Kidney epithelial cell (primary cell): ENCODE results near the gene KLHDC8A. TPM values are rescaled to one million over a fixed set of nuclear protein-coding genes. Genes with fewer than 3 reads are reported as not detected.
A peak's percentile ranks its signal among the peaks of the same experiment; 100 is the strongest.

Experiments used
- DNase-seq: peaks from one replicate; pipeline ENCODE4 v3.0.0-alpha.2; 2010; ENCODE audit warnings: low read depth
- H3K27me3 ChIP-seq: 2 replicates; pipeline ENCODE4 v1.6.0; 2011; ENCODE audit warnings: low read length; ENCODE audit not compliant: control insufficient read depth, insufficient read depth
- H3K36me3 ChIP-seq: 2 replicates; pipeline ENCODE4 v1.5.1; 2011; ENCODE audit warnings: low read length; ENCODE audit not compliant: control insufficient read depth, insufficient read depth
- H3K4me3 ChIP-seq: 2 replicates; pipeline ENCODE4 v1.5.1; 2011; ENCODE audit warnings: low read depth, mild to moderate bottlenecking, control low read depth, low read length
- total RNA-seq: library from RNA; depleted of rRNA; stranded (reverse); fragments of >200 nt; gene quantifications from 2 replicates; pipeline ENCODE4 v1.2.3, GENCODE V29; 2015
- TF ChIP-seq, protein P1 (sequence below): IDR thresholded peaks from 2 replicates; pipeline ENCODE4 v1.5.1; 2011; ENCODE audit warnings: mild to moderate bottlenecking, moderate library complexity, low read length, control low read depth, inconsistent platforms; ENCODE audit not compliant: insufficient read depth, poor library complexity, severe bottlenecking

KLHDC8A gene
- total RNA-seq, 1 donor from 2014 or later, result 16.5 TPM

DNA sequence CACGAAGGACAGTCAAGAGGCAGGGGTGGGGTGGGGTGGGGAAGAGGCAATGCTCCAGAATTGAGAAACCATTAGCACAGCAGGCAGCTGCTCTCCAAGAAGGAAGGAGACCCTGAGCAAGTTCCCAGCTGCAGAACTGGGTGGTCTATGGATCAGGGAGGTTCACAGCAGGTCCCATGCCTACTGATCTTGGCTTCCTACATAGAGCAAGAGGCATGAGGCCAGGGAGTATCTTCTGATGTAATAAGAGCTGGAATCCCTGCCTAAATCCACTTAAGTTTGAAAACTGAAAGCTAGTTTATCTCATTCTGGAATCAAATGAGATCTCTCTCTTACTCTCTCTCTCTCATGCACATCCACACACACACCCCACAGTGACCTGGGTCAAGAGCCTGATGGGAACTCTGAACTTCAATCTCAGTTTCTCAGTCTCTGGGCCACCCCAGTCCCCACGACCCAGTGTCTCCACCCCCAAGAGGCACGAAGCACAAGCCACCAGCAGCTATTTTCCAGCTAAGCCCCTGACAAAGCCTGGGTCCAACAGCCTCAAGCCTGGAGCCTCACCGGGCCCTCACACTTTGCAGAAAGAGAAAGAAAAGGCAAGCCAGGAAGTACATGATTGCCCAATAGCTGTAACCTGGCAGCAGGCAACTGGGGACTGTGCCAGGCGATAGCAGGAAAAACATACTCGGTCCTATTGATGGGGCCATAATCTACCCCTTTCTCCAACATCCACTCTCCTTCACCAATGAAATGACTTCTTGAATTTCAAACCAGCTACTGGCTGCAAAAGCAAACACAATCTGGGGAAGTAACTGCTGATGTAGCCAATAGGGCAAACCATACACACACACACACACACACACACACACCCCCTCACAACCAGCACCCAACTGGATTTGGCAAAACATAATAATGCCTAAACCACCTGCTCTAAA is 37.4 kb downstream of the KLHDC8A start:
- H3K36me3 ChIP-seq, result no peaks in the 10 kb centered on the region
- DNase-seq, result no peak
- H3K27me3 ChIP-seq, result no peaks in the 10 kb centered on the region
- TF ChIP-seq, protein P1, sequence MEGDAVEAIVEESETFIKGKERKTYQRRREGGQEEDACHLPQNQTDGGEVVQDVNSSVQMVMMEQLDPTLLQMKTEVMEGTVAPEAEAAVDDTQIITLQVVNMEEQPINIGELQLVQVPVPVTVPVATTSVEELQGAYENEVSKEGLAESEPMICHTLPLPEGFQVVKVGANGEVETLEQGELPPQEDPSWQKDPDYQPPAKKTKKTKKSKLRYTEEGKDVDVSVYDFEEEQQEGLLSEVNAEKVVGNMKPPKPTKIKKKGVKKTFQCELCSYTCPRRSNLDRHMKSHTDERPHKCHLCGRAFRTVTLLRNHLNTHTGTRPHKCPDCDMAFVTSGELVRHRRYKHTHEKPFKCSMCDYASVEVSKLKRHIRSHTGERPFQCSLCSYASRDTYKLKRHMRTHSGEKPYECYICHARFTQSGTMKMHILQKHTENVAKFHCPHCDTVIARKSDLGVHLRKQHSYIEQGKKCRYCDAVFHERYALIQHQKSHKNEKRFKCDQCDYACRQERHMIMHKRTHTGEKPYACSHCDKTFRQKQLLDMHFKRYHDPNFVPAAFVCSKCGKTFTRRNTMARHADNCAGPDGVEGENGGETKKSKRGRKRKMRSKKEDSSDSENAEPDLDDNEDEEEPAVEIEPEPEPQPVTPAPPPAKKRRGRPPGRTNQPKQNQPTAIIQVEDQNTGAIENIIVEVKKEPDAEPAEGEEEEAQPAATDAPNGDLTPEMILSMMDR, result no peak
- peak overlapping the region; percentile 34 for H3K4me3 ChIP-seq

DNA sequence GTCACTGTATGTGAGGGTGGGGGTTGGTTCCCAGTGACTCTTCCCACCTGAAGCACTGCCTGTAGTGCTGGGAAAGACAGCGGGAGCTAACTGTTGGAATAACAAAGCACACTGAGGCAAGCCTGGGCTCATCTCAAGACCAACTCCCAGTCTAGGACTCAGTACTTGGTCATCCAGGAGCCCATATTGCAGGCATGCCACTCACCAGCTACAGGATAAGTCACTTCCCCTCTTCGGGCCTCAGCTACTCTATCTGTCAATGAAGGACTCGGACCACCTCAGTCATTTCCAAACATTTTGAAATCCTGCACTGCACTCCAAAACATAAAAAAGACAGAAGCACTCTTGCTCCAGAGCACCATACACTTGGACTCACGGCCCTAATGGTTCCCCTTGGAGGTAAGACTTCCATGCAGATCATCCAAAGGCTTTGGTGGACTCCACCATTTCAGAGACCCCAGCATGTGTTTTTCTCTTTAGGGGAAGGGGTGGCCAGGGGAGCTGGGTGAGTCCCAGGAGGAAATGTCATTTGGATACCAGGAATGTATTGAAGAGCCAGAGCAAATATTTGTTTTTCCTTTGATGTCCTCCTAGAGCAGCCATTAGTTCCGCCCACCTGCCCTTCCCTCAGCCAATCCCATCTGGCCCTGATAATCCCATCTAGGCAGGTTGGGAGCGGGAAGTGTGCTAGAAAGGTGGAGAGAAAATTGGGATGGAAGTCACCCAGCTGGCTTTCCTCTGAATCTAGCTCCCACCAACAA is 38.3 kb downstream of the KLHDC8A start:
- Histone ChIP-seq H3K4me3 (peak overlapping the region; percentile 34), H3K27me3 (no peaks in the 10 kb centered on the region), H3K36me3 (no peaks in the 10 kb centered on the region)
- DNase-seq, result no peak
- TF ChIP-seq, protein P1, result no peak

DNA sequence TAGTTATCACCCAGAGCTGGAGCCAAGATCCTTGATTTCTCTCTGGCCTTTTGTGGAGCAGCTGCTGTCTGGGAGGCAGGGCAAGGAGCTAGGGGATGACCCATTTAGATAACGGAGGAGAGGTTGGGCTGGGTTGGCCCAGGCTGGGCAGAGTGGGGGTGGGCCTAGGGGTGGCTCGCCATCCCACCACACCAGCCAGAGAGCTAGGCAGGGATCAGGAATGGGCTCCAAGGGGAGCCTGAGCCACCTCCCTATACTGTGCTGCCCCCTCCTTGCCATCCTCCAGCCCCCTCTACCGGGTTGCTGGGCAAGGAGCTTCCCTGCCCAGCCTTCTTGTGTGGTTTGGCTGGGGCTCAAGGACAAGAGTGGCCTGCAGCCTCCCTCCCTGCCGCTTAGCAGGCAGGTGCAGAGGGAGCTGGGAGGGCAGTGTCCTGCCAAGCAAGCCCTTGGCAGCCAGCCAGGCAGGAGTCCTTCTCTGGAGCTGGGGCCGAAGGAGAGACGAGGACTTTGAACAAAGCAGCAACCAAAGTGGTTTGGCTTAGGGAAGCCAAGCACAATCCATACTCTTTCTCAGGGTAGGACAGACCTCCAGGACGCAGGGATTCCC is 39.3 kb downstream of the KLHDC8A start:
- no peak for DNase-seq
- H3K36me3 ChIP-seq, result no peaks in the 10 kb centered on the region
- peak overlapping the region; percentile 34 for H3K4me3 ChIP-seq
- no peaks in the 10 kb centered on the region for H3K27me3 ChIP-seq
- TF ChIP-seq, protein P1, result peak; percentile 21

DNA sequence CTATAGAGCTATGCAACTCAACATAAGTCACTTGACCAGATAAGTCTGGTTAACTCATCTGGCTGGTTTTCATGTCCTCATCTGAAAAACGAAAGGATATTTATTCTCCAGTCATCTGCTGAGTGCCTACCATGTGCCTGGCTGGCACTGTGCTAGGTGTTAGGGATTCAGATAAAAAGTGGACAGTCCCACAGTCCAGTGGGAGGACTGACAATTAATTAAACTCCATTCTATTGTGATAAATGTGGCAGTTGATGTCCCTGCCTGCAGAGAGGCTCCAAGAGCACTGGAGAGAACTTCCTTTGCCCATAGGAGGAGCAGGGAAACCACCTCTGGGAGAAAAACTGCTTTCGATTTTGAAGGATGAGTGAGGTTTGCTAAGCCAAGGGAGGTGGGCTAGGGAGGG is 40.6 kb downstream of the KLHDC8A start:
- Histone ChIP-seq H3K4me3 (no peak overlapping the region), H3K36me3 (no peaks in the 10 kb centered on the region), H3K27me3 (no peaks in the 10 kb centered on the region)
- TF ChIP-seq, protein P1, result no peak
- DNase-seq, result no peak

DNA sequence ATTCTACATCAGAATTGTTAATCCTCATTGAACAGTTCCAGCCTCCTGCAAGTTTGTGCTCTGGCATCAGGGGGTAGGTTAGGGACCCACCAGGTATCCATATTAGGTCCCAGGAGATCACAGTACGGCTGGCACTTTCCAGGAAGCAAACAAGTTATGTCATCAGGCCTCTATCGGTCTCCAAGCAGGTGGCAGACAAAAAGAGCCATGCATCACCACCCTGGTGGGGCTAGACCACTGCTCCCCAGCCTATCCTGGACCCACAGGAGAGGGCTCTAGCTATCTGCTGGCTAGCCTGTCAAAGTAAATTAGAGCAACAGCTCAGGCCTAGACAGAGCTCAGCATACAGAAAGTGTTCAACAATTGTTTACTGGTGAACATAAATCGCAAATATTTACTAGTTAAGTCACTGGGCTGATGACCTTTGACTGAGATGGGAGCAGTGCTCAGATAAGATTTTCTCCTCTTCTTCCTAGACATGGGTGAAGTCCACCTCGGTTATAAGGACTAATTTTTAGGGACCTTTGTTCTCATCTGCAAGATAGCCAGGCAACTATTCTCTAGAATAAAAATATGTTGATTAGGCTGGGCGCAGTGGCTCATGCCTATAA is 41.6 kb downstream of the KLHDC8A start:
- Histone ChIP-seq H3K4me3 (no peak overlapping the region), H3K27me3 (no peaks in the 10 kb centered on the region), H3K36me3 (peaks cover 2% of the 10 kb centered on the region)
- no peak for DNase-seq
- TF ChIP-seq, protein P1, result no peak
